HFF-Myc (cell line): Measurements from ENCODE around the gene NSD2.

Experiments
- DNase-seq: peaks from one replicate; pipeline ENCODE4 v3.0.0-alpha.2; 2011; ENCODE audit warnings: low read depth; ENCODE audit errors: extremely low read depth
- H3K4me3 ChIP-seq: replicated peaks from 2 replicates; pipeline ENCODE4 v1.5.1; 2011; ENCODE audit warnings: low read depth, mild to moderate bottlenecking, control low read depth, low read length
- CTCF ChIP-seq: IDR thresholded peaks from 2 replicates; pipeline ENCODE4 v1.5.1; 2012; ENCODE audit warnings: mild to moderate bottlenecking, low read depth, low read length, control low read depth; ENCODE audit errors: missing control alignments

Gene NSD2

GRCh38 chr4:1958276-1959103, 87.3 kb downstream of the NSD2 start:
- DNase-seq: no peak
- no peak overlapping the region for H3K4me3 ChIP-seq
- TF ChIP-seq CTCF: no peak

DNA sequence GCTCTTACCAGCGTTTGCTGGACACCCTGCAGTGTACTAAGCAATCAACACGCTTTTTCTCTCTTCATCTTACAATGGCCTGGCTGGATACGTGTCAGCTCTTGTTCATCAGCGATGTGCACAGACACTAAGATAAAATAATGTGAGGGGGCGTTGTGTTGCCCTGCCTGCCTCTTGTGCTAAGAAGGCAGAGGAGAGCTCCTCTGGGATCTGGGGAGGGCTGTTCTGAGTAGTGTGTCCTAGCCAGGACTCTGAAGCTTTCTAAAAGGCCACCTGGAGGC, 87.9 kb downstream of the NSD2 start:
- DNase-seq: no peak
- no peak for TF ChIP-seq CTCF
- H3K4me3 ChIP-seq: no peak overlapping the region

- DNase-seq: no peak
- TF ChIP-seq CTCF: no peak
- no peak overlapping the region for H3K4me3 ChIP-seq
Measured at GRCh38 chr4:1960170-1960825, 89.1 kb downstream of the NSD2 start.

- no peak overlapping the region for H3K4me3 ChIP-seq
- no peak for DNase-seq
- no peak for TF ChIP-seq CTCF
Measured at GRCh38 chr4:1961038-1961437, 89.8 kb downstream of the NSD2 start.

DNA sequence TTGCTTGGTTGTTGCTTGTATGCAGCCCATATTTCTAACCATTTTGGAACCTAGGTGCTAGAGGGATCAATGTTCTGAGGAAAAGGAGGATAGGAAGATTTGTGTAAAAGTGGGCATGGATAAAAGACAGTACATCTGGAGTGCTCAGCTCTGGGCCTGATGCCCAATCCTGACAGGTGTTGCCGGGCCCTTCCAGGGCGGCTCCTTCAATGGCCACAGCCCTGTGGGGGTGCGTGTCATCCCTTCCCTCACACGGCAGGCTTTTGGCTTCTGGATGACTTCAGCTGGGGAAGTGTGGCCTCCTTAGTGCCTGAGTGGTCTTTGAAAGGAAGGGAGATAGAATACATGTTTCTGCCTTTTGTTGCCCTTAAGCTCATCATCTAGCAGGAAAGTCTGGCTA, 90.4 kb downstream of the NSD2 start:
- no peak overlapping the region for H3K4me3 ChIP-seq
- DNase-seq: no peak
- no peak for TF ChIP-seq CTCF

GRCh38 chr4:1962980-1963379, 91.8 kb downstream of the NSD2 start:
- no peak for TF ChIP-seq CTCF

DNA sequence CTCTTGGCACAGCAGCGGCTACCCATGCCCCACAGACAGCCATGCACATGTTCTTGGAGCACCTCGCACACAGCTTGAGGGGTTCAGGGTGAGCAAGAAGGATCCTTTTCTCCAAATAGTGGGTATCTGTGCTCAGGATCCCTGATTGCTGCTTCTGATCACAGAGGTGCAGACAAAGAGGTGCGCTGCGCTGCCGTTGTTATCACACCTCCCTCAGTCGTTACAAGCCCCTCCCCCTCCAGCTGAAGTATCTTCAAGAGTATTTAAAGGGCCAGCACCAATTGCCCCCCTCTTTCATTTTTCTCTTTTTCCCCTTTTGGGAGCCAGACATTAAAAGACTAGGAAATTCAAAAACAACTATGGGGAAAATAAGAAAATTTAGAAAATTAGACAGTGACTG, 93.2 kb downstream of the NSD2 start:
- TF ChIP-seq CTCF: no peak
- no peak for DNase-seq

More at GRCh38 chr4:1962980-1963379, 91.8 kb downstream of the NSD2 start:
- no peak overlapping the region for H3K4me3 ChIP-seq
- no peak for DNase-seq

More for the DNA sequence above, 93.2 kb downstream of the NSD2 start:
- H3K4me3 ChIP-seq: no peak overlapping the region
